IMR-90 (cell line): ENCODE measurements around the gene E2F4. TPM values are rescaled to one million over a fixed set of nuclear protein-coding genes. Genes with fewer than 3 reads are reported as not detected.

Source experiments
- ATAC-seq: fragments of 200-7000 bp; cut with Tn5 transposase; 2 replicates; pipeline ENCODE4 v1.9.1; 2020; ENCODE audit warnings: low read depth, mild to moderate bottlenecking, moderate library complexity
- BruUV-seq: library from RNA; stranded (reverse); fragments of 400-500 nt; replicated peaks from 2 replicates; lab custom pipeline; 2021; lab: Mats Ljungman, UMichigan
- CTCF ChIA-PET: fragments of 300-600 bp; formaldehyde crosslinking; extraction: SDS; loops from one replicate; lab custom pipeline; 2021; ENCODE audit warnings: antibody characterized with exemption; lab: Yijun Ruan, JAX
- POLR2A ChIA-PET: fragments of 300-600 bp; sonication (Branson Sonifier 250); formaldehyde crosslinking; loops from one replicate; lab custom pipeline; 2022; ENCODE audit warnings: antibody characterized with exemption; ENCODE audit not compliant: unreplicated experiment; lab: Charles Lee
- DNase-seq: peaks from one replicate; pipeline ENCODE4 v3.0.0; 2013
- H2AFZ ChIP-seq: replicated peaks from 2 replicates; pipeline ENCODE3; 2013; ENCODE audit warnings: low read length, mild to moderate bottlenecking; ENCODE audit not compliant: poor library complexity
- H2AK5ac ChIP-seq: 2 replicates; pipeline ENCODE4 v1.6.1; 2013; ENCODE audit warnings: low read depth, low read length, inconsistent platforms
- H2AK9ac ChIP-seq: replicated peaks from 2 replicates; pipeline ENCODE3; 2013; ENCODE audit warnings: mild to moderate bottlenecking, low read depth, low read length, moderate library complexity; ENCODE audit not compliant: poor library complexity
- H2BK120ac ChIP-seq: 2 replicates; pipeline ENCODE4 v1.6.1; 2013; ENCODE audit warnings: low read depth, low read length, inconsistent platforms
- H2BK15ac ChIP-seq: 3 replicates; pipeline ENCODE4 v1.6.1; 2013; ENCODE audit warnings: low read depth, low read length, inconsistent platforms
- H2BK20ac ChIP-seq: 2 replicates; pipeline ENCODE4 v1.6.1; 2013; ENCODE audit warnings: low read depth, mild to moderate bottlenecking, inconsistent platforms, low read length, moderate library complexity
- H2BK5ac ChIP-seq: 2 replicates; pipeline ENCODE4 v1.6.1; 2013; ENCODE audit warnings: mild to moderate bottlenecking, low read depth, low read length, inconsistent platforms; ENCODE audit not compliant: poor library complexity, severe bottlenecking
- H3K14ac ChIP-seq: replicated peaks from 2 replicates; pipeline ENCODE4 v1.6.1; 2013; ENCODE audit warnings: low read depth, low read length, inconsistent platforms
- H3K18ac ChIP-seq: 2 replicates; pipeline ENCODE4 v1.6.1; 2013; ENCODE audit warnings: low read depth, low read length, control low read depth
- H3K23ac ChIP-seq: 2 replicates; pipeline ENCODE4 v1.6.1; 2013; ENCODE audit warnings: low read depth, low read length, inconsistent platforms
- H3K27ac ChIP-seq: 2 replicates; pipeline ENCODE4 v1.5.1; 2013; ENCODE audit warnings: mild to moderate bottlenecking, control low read depth, low read length; ENCODE audit not compliant: insufficient read depth
- H3K27me3 ChIP-seq: 2 replicates; pipeline ENCODE4 v1.6.1; 2013; ENCODE audit warnings: low read length; ENCODE audit not compliant: control insufficient read depth, insufficient read depth
- H3K36me3 ChIP-seq: 2 replicates; pipeline ENCODE4 v1.6.1; 2013; ENCODE audit warnings: low read length, mixed read lengths; ENCODE audit not compliant: control insufficient read depth, insufficient read depth
- H3K4ac ChIP-seq: 2 replicates; pipeline ENCODE4 v1.6.1; 2013; ENCODE audit warnings: low read depth, low read length, inconsistent platforms
- H3K4me1 ChIP-seq: 2 replicates; pipeline ENCODE4 v1.6.1; 2013; ENCODE audit warnings: low read length, mixed read lengths; ENCODE audit not compliant: control insufficient read depth, insufficient read depth
- H3K4me2 ChIP-seq: 2 replicates; pipeline ENCODE4 v1.6.1; 2013; ENCODE audit warnings: low read depth, mild to moderate bottlenecking, control low read depth, low read length, moderate library complexity
- H3K4me3 ChIP-seq: 2 replicates; pipeline ENCODE4 v1.5.1; 2013; ENCODE audit warnings: low read depth, mild to moderate bottlenecking, control low read depth, low read length, moderate library complexity; ENCODE audit not compliant: insufficient read depth
- H3K56ac ChIP-seq: 2 replicates; pipeline ENCODE4 v1.6.1; 2013; ENCODE audit warnings: low read length, inconsistent platforms; ENCODE audit not compliant: insufficient read depth; ENCODE audit errors: extremely low read depth
- H3K79me1 ChIP-seq, 2 experiments: 2 replicates each; pipeline ENCODE4 v1.6.1; 2013; ENCODE audit warnings: low read length in 2 of 2, inconsistent platforms in 1 of 2, low read depth in 1 of 2
- H3K9ac ChIP-seq: 2 replicates; pipeline ENCODE4 v1.6.1; 2013; ENCODE audit warnings: low read depth, low read length, control low read depth
- H3K9me1 ChIP-seq: 2 replicates; pipeline ENCODE4 v1.6.1; 2013; ENCODE audit warnings: low read length, inconsistent platforms; ENCODE audit not compliant: insufficient read depth
- H3K9me3 ChIP-seq: 2 replicates; pipeline ENCODE4 v1.6.1; 2013; ENCODE audit warnings: low read length; ENCODE audit not compliant: control insufficient read depth, insufficient read depth
- H4K20me1 ChIP-seq: 2 replicates; pipeline ENCODE4 v1.6.1; 2013; ENCODE audit warnings: low read length, inconsistent platforms; ENCODE audit not compliant: insufficient read depth
- H4K5ac ChIP-seq: 2 replicates; pipeline ENCODE4 v1.6.1; 2013; ENCODE audit warnings: mild to moderate bottlenecking, low read depth, low read length, control low read depth
- H4K8ac ChIP-seq, 2 experiments: 2 replicates each; pipeline ENCODE4 v1.6.1; 2013; ENCODE audit warnings: low read depth in 2 of 2, low read length in 2 of 2, control low read depth in 1 of 2, inconsistent platforms in 1 of 2
- H4K91ac ChIP-seq: 2 replicates; pipeline ENCODE4 v1.6.1; 2013; ENCODE audit warnings: low read depth, low read length, inconsistent platforms; ENCODE audit not compliant: insufficient read depth
- CEBPB ChIP-seq: IDR thresholded peaks from 2 replicates; pipeline ENCODE4 v1.6.1; 2012; ENCODE audit warnings: low read depth, low read length, improper control_type of control experiment
- MAFK ChIP-seq: IDR thresholded peaks from 2 replicates; pipeline ENCODE4 v1.6.1; 2012; ENCODE audit warnings: low read depth, low read length, improper control_type of control experiment
- NFE2L2 ChIP-seq: fragments of 150-350 bp; IDR thresholded peaks from 2 replicates; pipeline ENCODE4 v1.6.1; 2016; ENCODE audit warnings: low read depth, mild to moderate bottlenecking, low read length
- WGBS, 2 experiments: methylation state at CpG; one replicate each; pipeline versions ENCODE4 v1.1.5 to v1.1.7; 2013; ENCODE audit warnings: missing lambda C conversion rate in 2 of 2; ENCODE audit not compliant: insufficient read length in 1 of 2; ENCODE audit errors: extremely low coverage in 2 of 2; 5-methylcytosine and 5-hydroxymethylcytosine counted together
- dilution Hi-C: fragments of 300-500 bp; cut with HindIII; formaldehyde crosslinking; loops from one replicate; pipeline ENCODE4 v1.14.3; 2018; ENCODE audit warnings: low sequenced_read_pairs; ENCODE audit not compliant: unreplicated experiment
- in situ Hi-C: fragments of 300-500 bp; cut with MboI; formaldehyde crosslinking; loops from 3 replicates; pipeline ENCODE4 v1.14.3; 2019; ENCODE audit warnings: low sequenced_read_pairs, inconsistent platforms, mixed read lengths
- intact Hi-C: fragments of 100-400 bp; cut with micrococcal nuclease; formaldehyde crosslinking; loops from 2 replicates; pipeline ENCODE4 v1.10.0; 2022
- polyA plus RNA-seq, 3 experiments: library from polyadenylated mRNA; depleted of rRNA; stranded (reverse); fragments of >200 nt; gene quantifications; 2 replicates each; pipeline ENCODE4 v1.2.3, GENCODE V29; 2012; ENCODE audit warnings: low replicate concordance in 1 of 3
- total RNA-seq: library from RNA; depleted of rRNA; stranded (reverse); fragments of >200 nt; gene quantifications from 2 replicates; pipeline ENCODE4 v1.2.3, GENCODE V29; 2012
- TF ChIP-seq, protein P1 (sequence below): fragments of 150-350 bp; IDR thresholded peaks from 2 replicates; pipeline ENCODE4 v1.6.1; 2016; ENCODE audit warnings: low read depth, mild to moderate bottlenecking, low read length, moderate library complexity, borderline replicate concordance

E2F4 gene
- total and polyA plus RNA-seq, 2 of the 4 experiments (the other 2 are of a cell fraction), result 63.4 to 103 TPM

- no peak for TF ChIP-seq MAFK
- no peak for TF ChIP-seq NFE2L2
- no peak for TF ChIP-seq CEBPB
- TF ChIP-seq, protein P1, sequence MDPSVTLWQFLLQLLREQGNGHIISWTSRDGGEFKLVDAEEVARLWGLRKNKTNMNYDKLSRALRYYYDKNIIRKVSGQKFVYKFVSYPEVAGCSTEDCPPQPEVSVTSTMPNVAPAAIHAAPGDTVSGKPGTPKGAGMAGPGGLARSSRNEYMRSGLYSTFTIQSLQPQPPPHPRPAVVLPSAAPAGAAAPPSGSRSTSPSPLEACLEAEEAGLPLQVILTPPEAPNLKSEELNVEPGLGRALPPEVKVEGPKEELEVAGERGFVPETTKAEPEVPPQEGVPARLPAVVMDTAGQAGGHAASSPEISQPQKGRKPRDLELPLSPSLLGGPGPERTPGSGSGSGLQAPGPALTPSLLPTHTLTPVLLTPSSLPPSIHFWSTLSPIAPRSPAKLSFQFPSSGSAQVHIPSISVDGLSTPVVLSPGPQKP, result no peak
- dilution Hi-C loops, result no loop called here
- Histone ChIP-seq H3K56ac (no peak overlapping the region), H2AFZ (no peak overlapping the region), H3K23ac (no peak overlapping the region), H3K4me2 (no peak overlapping the region), H3K9me1 (peaks cover 15% of the 10 kb centered on the region), H2BK120ac (no peak overlapping the region), H3K9me3 (no peaks in the 10 kb centered on the region), H4K5ac (no peak overlapping the region), H3K18ac (no peak overlapping the region), H4K91ac (no peak overlapping the region), H3K4me1 (peaks cover 8% of the 10 kb centered on the region), H3K4me3 (no peak overlapping the region), H3K9ac (no peak overlapping the region), H3K4ac (no peak overlapping the region), H3K14ac (no peak overlapping the region), H2BK15ac (no peak overlapping the region), H2BK20ac (no peak overlapping the region), H2AK5ac (peak overlapping the region; percentile 18; the same call in 1 of the 2 replicates), H4K8ac (no peak overlapping the region), H3K36me3 (peaks cover 65% of the 10 kb centered on the region), H3K27ac (no peak overlapping the region), H2BK5ac (no peak overlapping the region), H3K79me1 (peaks cover 19 to 64% of the 10 kb centered on the region in 2 experiments; a peak in 3 of 4 replicates), H2AK9ac (peak overlapping the region; percentile 23), H3K27me3 (no peaks in the 10 kb centered on the region), H4K20me1 (no peaks in the 10 kb centered on the region; the same call in 1 of the 2 replicates)
- BruUV-seq, result no TSS peak
- DNase-seq, result no peak
- in situ Hi-C loops, result no loop called here
- intact Hi-C loops, result no loop called here
- ATAC-seq, result no peak
- CTCF ChIA-PET, result no interaction called here
- POLR2A ChIA-PET, result no interaction called here
- WGBS, 2 experiments, result 100% methylated on average over 6 of the region's 17 CpGs; no CpG with 5 or more reads in 1 of the 2 experiments
Observed at GRCh38 chr16:67235816-67236562, 44.0 kb downstream of the E2F4 start.
